Type B pancreatic cell (in vitro differentiated cells): ENCODE measurements around the gene FYCO1. TPM values are rescaled to one million over a fixed set of nuclear protein-coding genes. Genes with fewer than 3 reads are reported as not detected.

ENCODE experiments used
- DNase-seq: peaks from one replicate; pipeline ENCODE4 v3.0.0; 2021; ENCODE audit warnings: mixed read lengths; ENCODE audit not compliant: unreplicated experiment; ENCODE audit errors: extremely low spot score
- H3K27ac Mint-ChIP-seq: 2 replicates; pipeline ENCODE4 v1.8.0; 2021; ENCODE audit warnings: mild to moderate bottlenecking, mixed read lengths
- H3K27me3 Mint-ChIP-seq: 2 replicates; pipeline ENCODE4 v1.8.0; 2021; ENCODE audit warnings: mixed read lengths
- H3K36me3 Mint-ChIP-seq: 2 replicates; pipeline ENCODE4 v1.8.0; 2021; ENCODE audit warnings: mixed read lengths
- H3K4me1 Mint-ChIP-seq: one replicate; pipeline ENCODE4 v1.8.0; 2021; ENCODE audit warnings: mixed read lengths; ENCODE audit not compliant: unreplicated experiment
- H3K4me3 Mint-ChIP-seq: 2 replicates; pipeline ENCODE4 v1.8.0; 2021; ENCODE audit warnings: mild to moderate bottlenecking, mixed read lengths
- H3K9me3 Mint-ChIP-seq: 2 replicates; pipeline ENCODE4 v1.8.0; 2021; ENCODE audit warnings: mixed read lengths
- CTCF ChIP-seq: fragments of 200-600 bp; sonication (generic); conservative IDR thresholded peaks from 2 replicates; pipeline ENCODE4 v1.5.0; 2021; ENCODE audit warnings: antibody characterized with exemption, mild to moderate bottlenecking
- total RNA-seq: library from RNA; stranded (reverse); gene quantifications from 2 replicates; pipeline ENCODE4 v1.2.1, GENCODE V29; 2021; ENCODE audit warnings: low replicate concordance

Gene FYCO1
- total RNA-seq, 1 donor from 2014 or later = 15.2 TPM

- TF ChIP-seq CTCF = no peak
- H3K9me3 Mint-ChIP-seq = no peaks in the 10 kb centered on the region
- no peak for DNase-seq
- peaks cover 18% of the 10 kb centered on the region for H3K36me3 Mint-ChIP-seq
- no peaks in the 10 kb centered on the region for H3K4me1 Mint-ChIP-seq
- no peaks in the 10 kb centered on the region for H3K27me3 Mint-ChIP-seq
- no peak overlapping the region for H3K27ac Mint-ChIP-seq
- H3K4me3 Mint-ChIP-seq = no peak overlapping the region
Measured at GRCh38 chr3:45968149-45968548, 27.5 kb downstream of the FYCO1 start.

- Mint-ChIP-seq H3K9me3 (no peaks in the 10 kb centered on the region), H3K4me1 (no peaks in the 10 kb centered on the region), H3K36me3 (peaks cover 18% of the 10 kb centered on the region), H3K27ac (no peak overlapping the region), H3K4me3 (no peak overlapping the region), H3K27me3 (no peaks in the 10 kb centered on the region)
- TF ChIP-seq CTCF = no peak
- DNase-seq = no peak
Measured at GRCh38 chr3:45967724-45968123, 27.9 kb downstream of the FYCO1 start.

- H3K27ac Mint-ChIP-seq = no peak overlapping the region
- no peak for DNase-seq
- H3K36me3 Mint-ChIP-seq = peaks cover 21% of the 10 kb centered on the region
Measured at GRCh38 chr3:45966950-45967640, 28.5 kb downstream of the FYCO1 start.

GRCh38 chr3:45966371-45966791 is 29.2 kb downstream of the FYCO1 start:
- DNase-seq = no peak
- peaks cover 19% of the 10 kb centered on the region for H3K36me3 Mint-ChIP-seq
- no peak for TF ChIP-seq CTCF
- no peaks in the 10 kb centered on the region for H3K9me3 Mint-ChIP-seq
- no peak overlapping the region for H3K27ac Mint-ChIP-seq
- H3K4me3 Mint-ChIP-seq = no peak overlapping the region
- H3K27me3 Mint-ChIP-seq = no peaks in the 10 kb centered on the region
- no peaks in the 10 kb centered on the region for H3K4me1 Mint-ChIP-seq

More at GRCh38 chr3:45966950-45967640, 28.5 kb downstream of the FYCO1 start:
- no peak for TF ChIP-seq CTCF
- H3K9me3 Mint-ChIP-seq = no peaks in the 10 kb centered on the region
- no peaks in the 10 kb centered on the region for H3K4me1 Mint-ChIP-seq
- no peak overlapping the region for H3K4me3 Mint-ChIP-seq
- H3K27me3 Mint-ChIP-seq = no peaks in the 10 kb centered on the region

GRCh38 chr3:45965653-45966052 is 30.0 kb downstream of the FYCO1 start:
- Mint-ChIP-seq H3K36me3 (peaks cover 19% of the 10 kb centered on the region), H3K4me1 (no peaks in the 10 kb centered on the region), H3K9me3 (no peaks in the 10 kb centered on the region), H3K27me3 (no peaks in the 10 kb centered on the region), H3K4me3 (no peak overlapping the region), H3K27ac (no peak overlapping the region)
- TF ChIP-seq CTCF = no peak
- DNase-seq = no peak
